ENCODE measurements around the gene KIFC1. TPM values are rescaled to one million over a fixed set of nuclear protein-coding genes. Genes with fewer than 3 reads are reported as not detected.

Gene KIFC1
- total RNA-seq, 1 donor from 2014 or later: 0.38 TPM

DNA sequence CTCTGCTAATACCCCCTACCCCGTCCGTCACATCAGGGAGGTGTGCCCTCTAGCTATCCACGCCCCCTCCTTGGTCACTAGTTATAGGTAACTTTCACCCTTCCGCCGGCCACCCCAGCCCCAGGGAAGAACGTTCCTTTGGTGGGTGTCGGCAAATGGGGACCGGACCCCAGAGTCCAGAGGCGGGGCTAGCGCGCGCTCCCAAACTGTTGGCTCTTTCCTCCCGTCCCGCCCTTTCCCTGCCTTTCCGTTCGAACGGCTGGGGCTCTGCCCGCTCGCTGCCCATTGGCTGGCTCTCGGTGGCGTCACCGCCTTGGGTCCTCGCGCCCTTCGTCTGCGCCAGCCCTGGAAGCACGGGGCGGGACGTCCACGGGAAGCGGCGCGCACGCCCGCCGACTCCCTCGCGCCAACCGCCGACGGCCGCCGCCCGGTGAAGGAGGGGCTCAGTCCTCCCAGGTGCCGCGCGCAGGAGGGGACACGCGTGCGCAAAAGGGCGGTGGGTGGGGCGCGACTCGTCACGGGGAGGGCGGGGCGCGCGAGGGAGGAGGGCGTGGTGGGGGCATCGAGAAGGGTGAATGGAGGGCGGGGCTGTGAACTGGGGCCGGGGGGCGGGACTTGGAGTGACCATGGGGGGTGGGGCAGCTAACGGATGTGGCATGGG, 18.6 kb downstream of the KIFC1 start:
- ATAC-seq (peak; percentile 85), DNase-seq (ENCODE audit: low spot score) (peak; percentile 99)

DNA sequence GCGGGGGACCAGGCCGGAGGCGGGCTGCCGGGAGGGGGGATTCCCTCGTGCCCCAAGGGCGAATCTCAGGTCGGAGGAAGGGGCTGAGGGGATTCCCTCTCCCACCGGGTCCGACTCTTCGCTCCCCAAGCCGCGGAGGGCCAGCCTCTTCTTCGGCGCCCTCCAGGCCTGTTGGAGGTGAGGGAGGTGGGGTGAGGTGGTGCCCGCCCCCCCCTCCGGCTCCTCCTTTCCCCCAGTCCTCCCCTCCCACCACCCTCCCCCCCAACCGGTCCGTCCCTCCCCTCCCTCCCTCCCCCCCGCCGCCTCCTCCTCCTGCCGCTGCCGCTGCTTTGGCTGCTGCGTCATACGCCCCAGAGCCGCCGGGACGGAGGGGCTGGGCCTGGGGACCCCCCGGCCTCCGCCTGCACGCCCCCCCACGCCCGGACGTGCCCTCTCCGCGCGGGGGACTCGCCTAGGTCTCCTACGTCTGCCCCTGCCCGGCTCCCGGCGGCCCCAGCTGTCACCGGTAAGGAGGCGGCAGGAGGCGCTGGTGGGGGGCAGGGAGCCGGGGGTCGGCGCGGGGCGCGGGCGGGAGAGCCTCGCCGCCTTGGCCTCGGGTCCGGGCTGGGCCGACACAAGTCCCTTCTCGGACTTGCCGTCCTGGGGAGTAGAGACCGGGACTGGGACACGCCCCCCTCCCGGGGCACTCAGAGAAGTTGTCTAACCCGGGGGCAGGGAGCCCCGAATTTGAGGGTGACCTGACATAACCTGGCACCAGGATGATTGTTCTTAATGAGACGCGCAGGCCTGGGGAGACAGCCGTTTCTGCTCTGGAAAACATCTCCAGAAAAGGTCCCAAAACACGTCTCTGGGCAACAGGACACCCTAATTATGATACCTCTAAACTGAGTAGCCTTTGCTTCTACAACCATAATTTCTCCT, 19.3 kb downstream of the KIFC1 start, which contains the start of gene PHF1:
Gene PHF1, plus strand, starts transcription at position 304 of the 921 bp plus-strand sequence. CDS start 1,250 bp downstream, outside the sequence.
- no peak for DNase-seq (ENCODE audit: low spot score)
- ATAC-seq: peak; percentile 78

DNA sequence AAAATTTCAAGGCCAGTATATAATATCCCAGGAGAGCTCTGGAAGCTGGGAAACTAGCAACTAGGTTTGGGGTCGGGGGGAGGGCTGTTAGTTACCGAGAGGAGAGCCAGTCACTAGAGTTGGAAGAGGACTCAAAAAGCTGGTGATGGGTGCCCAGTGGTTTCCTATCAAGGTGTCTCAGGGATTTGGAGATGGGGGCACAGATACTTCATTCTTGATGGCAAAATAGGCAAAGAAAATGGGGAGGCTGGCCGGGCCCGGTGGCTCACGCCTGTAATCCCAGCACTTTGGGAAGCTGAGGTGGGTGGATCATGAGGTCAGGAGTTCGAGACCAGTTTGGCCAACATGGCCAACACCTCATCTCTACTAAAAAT, 20.0 kb downstream of the KIFC1 start:
- ATAC-seq: no peak

DNA sequence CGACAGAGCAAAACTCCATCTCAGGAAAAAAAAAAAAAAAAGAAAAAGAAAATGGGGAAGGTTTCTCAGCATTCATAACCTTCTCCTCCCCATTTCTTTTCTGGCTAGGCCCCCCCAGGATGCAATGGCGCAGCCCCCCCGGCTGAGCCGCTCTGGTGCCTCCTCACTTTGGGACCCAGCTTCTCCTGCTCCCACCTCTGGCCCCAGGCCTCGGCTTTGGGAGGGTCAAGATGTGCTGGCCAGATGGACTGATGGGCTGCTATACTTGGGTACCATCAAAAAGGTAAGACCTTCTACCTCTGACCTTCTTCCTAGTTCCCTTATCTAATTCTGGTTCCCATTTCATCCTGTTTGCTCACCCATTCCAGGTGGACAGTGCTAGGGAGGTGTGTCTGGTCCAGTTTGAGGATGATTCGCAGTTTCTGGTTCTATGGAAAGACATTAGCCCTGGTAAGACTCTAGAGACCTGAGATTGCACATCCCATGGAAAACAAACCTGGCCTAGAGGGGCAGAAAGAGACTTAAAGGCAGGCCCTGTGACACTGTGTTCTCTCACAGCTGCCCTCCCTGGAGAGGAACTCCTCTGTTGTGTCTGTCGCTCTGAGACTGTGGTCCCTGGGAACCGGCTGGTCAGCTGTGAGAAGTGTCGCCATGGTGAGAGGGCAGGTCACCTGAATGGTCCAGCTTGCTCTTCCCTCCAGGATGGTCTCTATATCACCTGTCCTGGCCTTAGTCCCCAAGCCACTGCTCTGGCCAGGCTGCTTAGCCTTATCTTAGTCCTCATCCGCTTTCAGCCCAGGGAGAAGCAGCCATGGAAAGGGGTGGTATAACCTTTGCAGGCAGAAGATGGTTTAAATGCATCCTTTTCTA, 20.8 kb downstream of the KIFC1 start:
- ATAC-seq (no peak), DNase-seq (ENCODE audit: low spot score) (no peak)

More for the DNA sequence above, 20.0 kb downstream of the KIFC1 start:
- no peak for DNase-seq (ENCODE audit: low spot score)

DNA sequence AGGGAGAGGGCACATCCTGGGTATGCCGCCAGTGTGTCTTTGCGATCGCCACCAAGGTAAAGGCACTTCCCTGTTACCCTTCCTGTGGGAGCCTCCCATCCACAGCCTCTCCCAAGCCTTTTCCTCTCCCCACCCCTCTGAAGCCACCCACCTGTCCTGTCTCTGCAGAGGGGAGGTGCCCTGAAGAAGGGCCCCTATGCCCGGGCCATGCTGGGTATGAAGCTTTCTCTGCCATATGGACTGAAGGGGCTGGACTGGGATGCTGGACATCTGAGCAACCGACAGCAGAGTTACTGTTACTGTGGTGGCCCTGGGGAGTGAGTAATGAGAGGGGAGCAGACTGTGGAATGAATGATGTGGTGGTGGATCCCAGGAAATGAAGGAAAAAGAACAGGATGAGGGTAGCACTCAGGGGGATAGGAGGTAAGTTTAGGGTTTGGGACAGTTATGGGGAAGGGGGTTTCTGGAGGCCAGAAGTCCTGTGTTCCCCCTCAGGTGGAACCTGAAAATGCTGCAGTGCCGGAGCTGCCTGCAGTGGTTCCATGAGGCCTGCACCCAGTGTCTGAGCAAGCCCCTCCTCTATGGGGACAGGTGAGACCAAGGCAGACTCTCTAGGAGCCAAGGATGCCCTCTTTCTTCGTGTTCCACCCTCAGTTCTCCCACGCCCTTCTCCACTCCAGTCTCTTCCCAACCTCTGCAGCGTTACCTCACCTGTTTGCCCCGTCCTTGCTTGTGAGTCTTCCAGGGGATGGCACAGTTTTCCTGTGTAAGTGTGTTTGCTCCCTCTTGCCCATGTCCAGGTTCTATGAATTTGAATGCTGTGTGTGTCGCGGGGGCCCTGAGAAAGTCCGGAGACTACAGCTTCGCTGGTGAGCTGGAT, 21.9 kb downstream of the KIFC1 start:
- no peak for DNase-seq (ENCODE audit: low spot score)
- ATAC-seq: no peak

DNA sequence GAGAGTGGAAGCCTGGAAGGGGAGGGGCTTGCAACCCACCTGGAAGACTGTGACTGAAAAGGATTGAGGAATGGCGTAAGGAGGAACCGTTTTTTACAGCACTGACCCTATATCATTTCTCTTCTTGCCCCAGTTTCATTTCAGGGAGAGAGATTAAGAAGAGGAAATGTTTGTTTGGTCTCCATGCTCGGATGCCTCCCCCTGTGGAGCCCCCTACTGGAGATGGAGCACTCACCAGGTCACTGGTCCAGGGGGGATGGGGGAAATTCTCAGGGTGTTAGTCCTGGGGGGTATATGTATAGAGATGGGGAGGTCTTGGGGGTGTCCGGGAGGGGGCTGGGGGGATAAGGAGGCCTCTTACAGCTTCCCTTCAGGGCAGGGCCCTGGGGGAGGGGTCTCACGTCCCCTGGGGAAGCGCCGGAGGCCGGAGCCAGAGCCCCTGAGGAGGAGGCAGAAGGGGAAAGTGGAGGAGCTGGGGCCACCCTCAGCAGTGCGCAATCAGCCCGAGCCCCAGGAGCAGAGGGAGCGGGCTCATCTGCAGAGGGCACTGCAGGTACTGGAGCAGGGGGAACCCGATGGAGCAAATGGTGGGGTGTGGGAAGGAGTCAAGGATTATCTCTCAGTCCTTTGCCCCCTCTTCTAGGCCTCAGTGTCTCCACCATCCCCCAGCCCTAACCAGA, 23.1 kb downstream of the KIFC1 start:
- ATAC-seq (no peak), DNase-seq (ENCODE audit: low spot score) (no peak)

DNA sequence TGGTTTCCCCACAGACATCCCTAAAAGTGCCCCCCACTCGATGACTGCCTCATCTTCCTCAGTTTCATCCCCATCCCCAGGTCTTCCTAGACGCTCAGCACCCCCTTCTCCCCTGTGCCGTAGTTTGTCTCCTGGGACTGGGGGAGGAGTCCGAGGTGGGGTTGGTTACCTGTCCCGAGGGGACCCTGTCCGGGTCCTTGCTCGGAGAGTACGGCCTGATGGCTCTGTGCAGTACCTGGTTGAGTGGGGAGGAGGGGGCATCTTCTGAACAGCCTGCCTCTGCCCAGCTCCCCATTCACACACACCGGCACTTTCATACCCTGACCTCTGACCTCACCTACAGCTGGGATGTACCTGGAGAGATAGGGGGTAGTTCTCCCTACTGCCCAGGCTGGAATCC, 24.2 kb downstream of the KIFC1 start:
- DNase-seq (ENCODE audit: low spot score) (no peak), ATAC-seq (no peak)

DNA sequence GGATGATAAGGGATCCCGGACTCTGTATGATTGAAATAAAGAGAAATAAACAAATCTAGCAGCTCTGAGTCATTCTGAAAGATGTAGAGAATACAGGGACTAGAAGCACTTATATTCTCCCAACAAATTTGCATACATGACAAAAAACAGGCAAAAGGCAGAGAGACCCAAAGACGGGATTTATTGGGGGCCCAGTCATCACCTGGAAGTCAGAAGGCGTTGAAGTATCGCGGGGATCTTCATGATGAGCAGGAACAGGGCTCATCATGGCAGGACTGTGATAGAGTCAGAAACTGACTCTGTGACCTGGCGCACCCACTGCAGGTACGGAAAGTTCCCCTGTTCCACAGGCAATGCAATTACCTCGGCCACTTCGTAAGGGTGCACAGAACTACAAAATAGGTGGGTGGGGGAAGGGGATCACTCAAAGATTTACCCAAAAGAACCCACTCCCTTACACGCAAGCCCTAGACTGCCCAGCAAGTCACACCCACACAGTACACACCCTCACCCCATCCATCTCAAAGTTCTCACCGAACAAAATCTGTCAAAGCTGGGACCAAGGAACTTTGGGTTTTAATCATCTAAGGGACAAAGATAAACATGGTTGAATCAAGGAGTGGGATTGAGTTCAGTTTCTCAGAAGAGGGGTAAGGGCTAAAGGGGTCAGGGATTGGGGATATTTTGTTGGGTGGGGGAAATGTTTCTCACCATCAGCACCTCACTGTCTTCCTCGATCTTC, 24.9 kb downstream of the KIFC1 start:
- ATAC-seq (no peak), DNase-seq (ENCODE audit: low spot score) (no peak)

DNA sequence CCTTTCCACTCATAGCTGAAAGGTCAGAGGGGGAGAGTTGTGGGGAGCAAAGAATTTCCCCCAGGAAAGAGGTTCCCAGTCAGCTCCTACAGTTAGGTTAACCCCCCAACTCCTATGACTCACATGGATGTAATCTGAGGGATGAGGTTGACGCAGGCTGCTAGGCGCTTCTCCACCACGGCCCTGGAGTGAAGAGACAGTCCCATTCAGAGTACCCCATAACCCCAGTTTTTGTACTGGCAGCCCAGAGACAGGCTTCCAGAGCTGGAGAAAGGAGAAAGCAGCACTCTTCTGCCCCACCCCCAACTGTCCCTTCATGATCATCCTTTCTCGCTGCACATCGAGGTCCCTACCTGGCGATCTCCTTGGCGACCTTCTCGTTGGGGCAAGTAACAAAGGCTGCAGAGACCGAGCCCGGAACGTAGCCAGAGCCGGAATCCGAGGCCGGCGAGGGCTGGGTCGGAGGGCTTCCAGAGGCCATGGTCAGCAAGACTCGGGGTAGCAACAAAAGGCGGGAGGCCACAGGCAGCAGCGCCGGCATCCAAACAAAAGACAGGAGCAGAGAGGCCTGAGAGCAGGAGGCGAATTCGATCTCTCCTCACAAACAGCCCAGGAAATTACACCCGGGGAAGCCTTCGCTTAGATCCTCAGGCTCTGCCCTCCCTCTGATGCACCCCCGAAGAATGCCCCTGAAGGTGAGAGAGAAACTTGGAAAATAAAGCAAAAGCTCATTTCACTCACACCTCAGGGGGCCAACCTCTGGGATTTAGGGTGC, 25.7 kb downstream of the KIFC1 start:
- no peak for DNase-seq (ENCODE audit: low spot score)
- ATAC-seq: no peak

DNA sequence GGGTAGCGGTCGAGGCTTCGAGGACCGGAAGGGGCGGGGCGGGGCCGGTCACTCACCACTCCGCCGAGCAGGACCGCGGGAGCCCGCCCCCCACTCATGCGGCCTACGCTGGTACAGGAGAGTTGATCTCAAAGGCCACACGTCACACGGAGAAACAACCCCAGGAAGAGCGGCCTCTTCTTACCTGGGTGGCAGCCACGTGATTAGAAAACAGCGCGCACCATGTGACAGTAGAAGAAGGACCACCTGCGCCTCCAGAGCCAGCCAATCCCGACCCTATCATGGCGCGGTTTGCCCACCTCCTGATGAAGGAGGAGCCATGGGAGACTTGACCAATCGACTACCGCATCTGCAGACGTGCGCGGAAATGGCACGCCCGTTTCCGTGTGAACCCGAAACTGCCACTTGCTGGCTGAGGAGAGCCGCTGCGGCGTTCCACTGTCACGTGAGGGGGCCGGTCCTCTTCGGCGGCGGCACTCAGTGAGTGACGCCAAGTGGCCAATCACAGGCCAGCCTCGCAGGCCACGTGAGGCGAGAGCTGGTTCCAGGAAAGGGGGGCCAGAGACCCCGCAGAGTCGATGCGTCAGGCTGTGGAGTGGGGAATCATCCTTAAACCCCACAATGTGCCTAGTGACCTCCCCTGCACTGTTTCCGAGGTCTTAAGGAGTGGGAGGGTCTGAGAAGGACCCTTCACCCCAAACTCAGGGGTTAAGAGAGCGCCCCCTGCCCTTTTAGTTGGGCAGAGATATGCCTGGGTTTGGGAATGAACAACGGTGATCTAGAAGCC, 26.5 kb downstream of the KIFC1 start, which contains the start of gene CUTA:
Gene CUTA, minus strand, starts transcription at position 205 of the 787 bp plus-strand sequence. Its CDS starts 107 bp downstream, at position 98.
- peak; percentile 94 for ATAC-seq
- peak; percentile 99 for DNase-seq (ENCODE audit: low spot score)

DNA sequence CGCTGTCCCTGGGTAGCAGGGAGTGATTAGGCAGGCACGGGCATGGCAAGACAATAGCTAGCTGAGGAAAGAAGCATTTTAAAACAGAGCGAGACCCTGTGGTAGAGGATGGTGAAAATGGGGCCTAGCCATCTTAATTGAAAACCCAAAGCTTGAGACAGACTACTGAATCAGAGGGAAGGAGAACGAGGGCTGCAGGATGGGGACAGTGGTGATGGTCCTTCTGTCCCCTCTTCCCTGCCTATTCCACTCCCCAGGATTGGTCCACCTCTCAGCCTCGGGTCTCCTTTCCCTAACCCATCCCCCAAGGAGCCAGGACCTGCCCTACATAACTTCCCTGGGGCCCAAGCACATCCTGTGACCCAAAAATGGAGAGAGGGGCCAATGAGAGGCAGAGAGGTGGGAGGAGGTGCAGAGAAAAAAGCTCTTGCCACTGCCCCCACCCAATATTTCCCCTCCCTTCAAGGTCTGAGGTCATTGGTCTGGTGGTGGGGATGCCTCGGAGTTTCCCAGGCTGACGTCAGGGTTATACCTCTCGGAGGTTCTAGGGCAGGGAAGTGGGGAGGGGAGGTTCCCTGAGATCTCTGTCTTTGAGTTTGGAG, 27.2 kb downstream of the KIFC1 start:
- DNase-seq (ENCODE audit: low spot score): no peak
- no peak for ATAC-seq

DNA sequence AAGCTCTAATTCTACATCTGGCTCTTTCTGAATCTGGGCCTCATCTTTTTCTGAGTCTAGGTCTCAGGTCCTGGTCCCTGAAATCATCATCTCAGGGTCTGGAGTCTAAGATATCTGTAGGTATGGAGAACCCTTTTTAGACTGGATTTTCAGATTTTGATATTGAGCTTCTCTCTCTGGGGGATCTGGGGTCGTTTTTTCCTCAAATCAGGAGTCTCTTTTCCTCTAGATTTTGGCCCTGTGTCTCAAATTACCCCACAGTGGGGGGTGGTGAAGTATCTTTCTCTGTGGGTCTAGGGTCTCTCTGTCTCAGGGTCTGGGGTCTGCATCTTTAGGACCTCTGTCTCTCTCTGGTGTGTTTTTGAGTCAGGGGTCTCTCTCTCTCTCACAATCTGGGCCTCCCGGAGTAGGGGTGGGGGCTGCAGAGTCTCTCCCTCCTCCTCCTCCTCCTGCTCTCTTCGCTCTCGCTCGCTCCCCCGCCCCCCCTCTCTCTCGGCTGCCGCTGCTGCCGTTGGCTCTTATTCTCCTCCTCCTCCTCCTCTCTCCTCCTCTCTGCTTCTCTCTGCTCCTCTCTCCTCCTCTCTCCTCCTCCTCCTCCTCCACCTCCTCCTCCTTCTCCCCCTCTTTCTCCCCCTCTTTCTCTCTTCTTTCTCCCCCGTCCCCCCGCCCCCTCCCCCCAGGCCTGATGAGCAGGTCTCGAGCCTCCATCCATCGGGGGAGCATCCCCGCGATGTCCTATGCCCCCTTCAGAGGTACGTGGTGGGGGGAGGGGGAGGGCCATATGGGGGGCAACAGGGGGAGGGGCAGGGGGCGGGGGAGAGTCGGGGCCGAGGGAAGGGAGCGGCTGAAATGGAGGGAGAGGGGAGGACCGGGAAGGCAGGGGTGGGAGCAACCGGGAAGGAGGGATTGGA, 28.2 kb downstream of the KIFC1 start, which contains the start of gene SYNGAP1:
Gene SYNGAP1, plus strand, starts transcription at position 486 of the 911 bp plus-strand sequence. Its CDS starts 200 bp downstream, at position 686.
- DNase-seq (ENCODE audit: low spot score) (no peak), ATAC-seq (no peak)

DNA sequence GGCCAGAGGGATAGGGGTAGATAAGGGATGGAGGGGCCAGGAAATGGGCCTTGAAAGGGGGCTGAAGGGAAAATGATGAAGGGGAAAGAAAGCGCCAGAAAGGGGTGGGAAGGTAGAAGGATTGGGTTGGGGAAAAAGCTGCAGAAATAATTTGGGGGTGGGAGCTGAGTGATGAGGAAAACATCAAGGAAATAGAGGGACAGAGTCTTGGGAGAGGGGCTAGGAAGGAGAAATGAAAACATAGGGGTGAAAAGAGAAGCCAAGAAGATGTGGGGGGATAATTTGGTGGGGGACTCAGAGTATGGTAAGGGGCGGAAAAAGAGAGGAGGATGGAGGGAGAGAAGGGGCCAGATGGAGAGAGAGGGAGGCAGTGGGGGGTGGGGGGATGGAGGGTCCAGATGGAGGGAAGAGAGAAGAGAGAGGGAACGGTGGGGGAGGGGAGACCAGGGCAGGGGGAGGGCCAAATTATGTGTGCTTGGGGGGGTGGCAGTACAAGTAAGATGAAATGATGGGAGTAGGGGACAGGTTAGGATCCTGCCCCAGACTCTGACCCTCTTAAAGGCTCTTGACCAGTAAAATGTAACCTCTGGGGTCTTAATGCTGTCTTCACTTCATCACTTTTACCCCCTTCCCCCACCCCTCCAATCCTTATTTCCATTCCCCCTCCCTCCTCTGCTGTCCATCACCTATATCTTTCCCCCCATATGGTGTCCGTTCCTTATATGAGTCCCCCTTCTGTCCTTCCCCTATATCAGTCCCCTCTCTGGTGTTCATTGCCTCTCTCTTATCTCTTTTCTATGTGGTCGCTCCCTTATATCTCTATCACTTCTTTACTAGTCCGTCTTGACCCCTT, 29.1 kb downstream of the KIFC1 start:
- DNase-seq (ENCODE audit: low spot score): no peak
- no peak for ATAC-seq

DNA sequence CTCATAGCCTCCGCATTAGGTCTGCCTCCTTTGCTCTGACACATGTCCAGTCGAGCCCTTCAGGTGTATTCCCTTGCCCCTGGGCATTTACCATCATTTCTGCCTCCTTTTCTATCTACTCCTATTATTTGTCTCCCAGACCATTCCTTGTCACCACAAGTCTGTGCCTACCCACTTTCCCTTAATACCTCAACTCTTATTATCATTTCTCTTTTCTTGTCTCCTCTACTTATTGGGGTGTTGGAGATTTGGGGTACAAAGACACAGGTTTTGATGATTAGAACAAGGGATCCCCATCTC, 29.7 kb downstream of the KIFC1 start:
- DNase-seq (ENCODE audit: low spot score) (no peak), ATAC-seq (no peak)

DNA sequence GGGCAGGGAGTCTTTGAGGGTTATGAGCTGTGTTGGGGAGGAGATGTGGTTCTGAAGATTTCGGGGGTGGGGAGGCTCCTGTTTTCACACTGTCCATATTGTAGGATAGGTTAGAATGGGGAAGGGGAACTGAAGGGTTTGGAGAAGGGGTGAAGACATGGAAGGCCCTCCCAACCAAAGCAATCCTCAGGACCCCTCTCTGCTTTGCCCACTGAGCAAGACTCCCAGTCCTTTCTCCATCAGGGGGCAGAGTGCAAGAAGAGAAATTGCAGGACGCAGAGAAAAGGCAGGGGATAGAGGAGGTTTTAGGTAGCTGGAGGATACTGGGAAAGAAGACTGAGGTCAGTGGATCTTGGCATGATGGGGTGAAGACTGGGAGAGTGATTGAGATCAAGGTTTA, 32.2 kb downstream of the KIFC1 start:
- ATAC-seq: no peak

More for the DNA sequence above, 32.2 kb downstream of the KIFC1 start:
- DNase-seq (ENCODE audit: low spot score): no peak
